Activated naive CD8-positive, alpha-beta T cell treated with anti-CD3 and anti-CD28 coated beads, Interleukin-2, amount 50 U/mL, for 24 hours (primary cell): ENCODE results near the gene PLEKHA6.

Source experiments
- ATAC-seq: fragments of 150-1000 bp; cut with Tn5 transposase; one replicate; pipeline ENCODE4 v1.10.0; 2021
- DNase-seq: peaks from one replicate; pipeline ENCODE4 v3.0.0; 2021
- H3K27ac Mint-ChIP-seq: one replicate; pipeline ENCODE4 v1.8.0; 2021; ENCODE audit warnings: mild to moderate bottlenecking, mixed read lengths
- H3K27me3 Mint-ChIP-seq: one replicate; pipeline ENCODE4 v1.8.0; 2021; ENCODE audit warnings: mixed read lengths
- H3K36me3 Mint-ChIP-seq: one replicate; pipeline ENCODE4 v1.8.0; 2021; ENCODE audit warnings: low read depth, mixed read lengths
- H3K4me1 Mint-ChIP-seq: one replicate; pipeline ENCODE4 v1.8.0; 2021; ENCODE audit warnings: mixed read lengths
- H3K4me3 Mint-ChIP-seq: one replicate; pipeline ENCODE4 v1.8.0; 2021; ENCODE audit warnings: mild to moderate bottlenecking, moderate library complexity, mixed read lengths
- H3K9me3 Mint-ChIP-seq: one replicate; pipeline ENCODE4 v1.8.0; 2021; ENCODE audit warnings: mixed read lengths

Gene PLEKHA6

GRCh38 chr1:204190212-204191211 is 169.2 kb downstream of the PLEKHA6 start:
- ATAC-seq (peak; percentile 39), DNase-seq (peak; percentile 17)
- peaks cover 34% of the 10 kb centered on the region for H3K27me3 Mint-ChIP-seq
- peak overlapping the region; percentile 19 for H3K4me3 Mint-ChIP-seq
- H3K9me3 Mint-ChIP-seq: no peaks in the 10 kb centered on the region
- H3K36me3 Mint-ChIP-seq: no peaks in the 10 kb centered on the region
- H3K27ac Mint-ChIP-seq: no peak overlapping the region
- peaks cover 20% of the 10 kb centered on the region for H3K4me1 Mint-ChIP-seq

DNA sequence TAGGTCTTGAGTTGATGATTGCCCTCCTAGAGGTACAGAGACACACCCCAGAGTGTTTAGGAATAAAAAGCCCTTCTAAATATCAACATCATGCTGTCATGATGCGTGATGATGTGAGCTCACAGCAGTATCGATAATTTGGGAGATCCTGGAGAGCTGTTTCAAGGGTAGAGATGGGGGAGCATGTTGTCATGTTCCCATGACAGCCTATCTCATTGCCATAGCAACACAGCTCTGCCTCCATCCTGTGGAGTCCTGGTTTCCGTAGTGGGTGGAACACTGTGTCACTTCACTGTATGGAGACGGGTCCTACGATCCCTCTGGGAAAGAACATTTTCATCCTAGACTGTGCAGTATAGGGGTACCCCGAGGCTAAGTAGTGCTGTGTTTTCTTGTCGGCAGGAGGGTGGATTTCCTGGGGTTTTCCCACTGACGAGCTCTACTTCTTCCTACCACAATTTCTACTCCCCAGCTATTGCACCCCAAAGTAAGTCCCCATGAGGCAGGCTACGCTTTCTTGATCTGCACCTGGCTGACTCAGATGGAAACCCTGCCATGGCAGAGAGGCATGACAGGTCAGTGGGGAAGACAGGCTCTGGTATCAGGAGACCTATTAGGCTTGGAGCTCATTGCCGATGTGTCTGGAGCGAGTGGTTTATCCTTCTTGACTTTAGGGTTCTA is 170.6 kb downstream of the PLEKHA6 start:
- H3K27ac Mint-ChIP-seq: no peak overlapping the region
- H3K4me1 Mint-ChIP-seq: peaks cover 16% of the 10 kb centered on the region
- no peaks in the 10 kb centered on the region for H3K9me3 Mint-ChIP-seq
- no peaks in the 10 kb centered on the region for H3K36me3 Mint-ChIP-seq
- H3K4me3 Mint-ChIP-seq: no peak overlapping the region
- DNase-seq (no peak), ATAC-seq (peak; percentile 33)
- peaks cover 41% of the 10 kb centered on the region for H3K27me3 Mint-ChIP-seq

- H3K27me3 Mint-ChIP-seq: peaks cover 38% of the 10 kb centered on the region
- H3K4me3 Mint-ChIP-seq: no peak overlapping the region
- no peak for ATAC-seq
Observed at GRCh38 chr1:204186597-204186996, 173.1 kb downstream of the PLEKHA6 start.

GRCh38 chr1:204181116-204181515 is 178.6 kb downstream of the PLEKHA6 start:
- DNase-seq (no peak), ATAC-seq (no peak)
- H3K36me3 Mint-ChIP-seq: no peaks in the 10 kb centered on the region
- H3K4me3 Mint-ChIP-seq: no peak overlapping the region
- H3K9me3 Mint-ChIP-seq: no peaks in the 10 kb centered on the region
- H3K4me1 Mint-ChIP-seq: no peaks in the 10 kb centered on the region
- peaks cover 7% of the 10 kb centered on the region for H3K27me3 Mint-ChIP-seq
- no peak overlapping the region for H3K27ac Mint-ChIP-seq

More at GRCh38 chr1:204186597-204186996, 173.1 kb downstream of the PLEKHA6 start:
- peaks cover 16% of the 10 kb centered on the region for H3K4me1 Mint-ChIP-seq
- no peaks in the 10 kb centered on the region for H3K36me3 Mint-ChIP-seq
- H3K9me3 Mint-ChIP-seq: no peaks in the 10 kb centered on the region
- no peak for DNase-seq
- H3K27ac Mint-ChIP-seq: no peak overlapping the region

DNA sequence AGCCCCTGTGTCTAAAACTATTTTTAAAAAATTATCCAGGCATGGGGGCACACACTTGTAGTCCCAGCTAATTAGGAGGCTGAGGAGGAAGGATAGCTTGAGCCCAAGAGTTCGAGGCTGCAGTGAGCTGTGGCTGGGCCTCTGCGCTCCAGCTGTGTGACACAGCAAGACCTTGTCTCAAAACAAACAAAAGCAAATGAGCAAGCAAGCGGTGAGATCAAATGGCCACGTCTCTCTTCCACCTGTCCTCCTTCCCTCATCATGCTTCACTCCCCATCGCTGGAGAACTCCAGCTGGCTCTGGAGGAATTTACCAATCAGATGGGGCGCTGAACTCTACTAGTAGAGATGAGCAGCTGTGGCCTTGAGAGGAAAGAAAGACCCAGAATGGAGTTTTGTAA is 179.6 kb downstream of the PLEKHA6 start:
- no peaks in the 10 kb centered on the region for H3K4me1 Mint-ChIP-seq
- no peaks in the 10 kb centered on the region for H3K36me3 Mint-ChIP-seq
- no peak overlapping the region for H3K27ac Mint-ChIP-seq
- no peak overlapping the region for H3K4me3 Mint-ChIP-seq
- H3K9me3 Mint-ChIP-seq: no peaks in the 10 kb centered on the region
- DNase-seq (no peak), ATAC-seq (no peak)
- H3K27me3 Mint-ChIP-seq: peaks cover 7% of the 10 kb centered on the region

- H3K27ac Mint-ChIP-seq: no peak overlapping the region
- DNase-seq (no peak), ATAC-seq (no peak)
- H3K36me3 Mint-ChIP-seq: no peaks in the 10 kb centered on the region
- peaks cover 1% of the 10 kb centered on the region for H3K27me3 Mint-ChIP-seq
- H3K4me3 Mint-ChIP-seq: no peak overlapping the region
- H3K9me3 Mint-ChIP-seq: no peaks in the 10 kb centered on the region
- no peaks in the 10 kb centered on the region for H3K4me1 Mint-ChIP-seq
Observed at GRCh38 chr1:204178487-204179281, 181.0 kb downstream of the PLEKHA6 start.

DNA sequence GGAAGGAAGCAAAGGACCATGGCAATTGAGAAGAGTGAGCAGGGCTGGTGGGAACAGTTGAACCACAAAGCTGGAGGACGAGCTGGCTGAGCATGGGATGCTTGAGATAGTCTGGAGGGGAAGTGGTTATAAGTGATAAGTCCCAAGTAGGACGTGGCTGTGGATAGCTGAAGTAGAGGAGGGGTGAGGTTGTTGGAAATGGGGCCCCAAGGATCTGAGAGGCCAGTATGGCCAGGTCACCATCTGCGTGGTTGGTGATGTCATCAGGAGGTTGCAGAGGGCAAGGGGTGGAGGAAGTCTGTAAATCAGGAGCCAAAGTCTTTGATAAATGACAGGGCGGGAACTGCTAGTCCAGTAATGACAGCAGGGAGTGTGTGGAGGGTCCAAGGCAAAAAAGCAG is 182.6 kb downstream of the PLEKHA6 start:
- H3K4me3 Mint-ChIP-seq: no peak overlapping the region
- peaks cover 2% of the 10 kb centered on the region for H3K27me3 Mint-ChIP-seq
- H3K36me3 Mint-ChIP-seq: no peaks in the 10 kb centered on the region
- H3K27ac Mint-ChIP-seq: no peak overlapping the region
- no peak for ATAC-seq
- no peaks in the 10 kb centered on the region for H3K4me1 Mint-ChIP-seq
- peaks cover 2% of the 10 kb centered on the region for H3K9me3 Mint-ChIP-seq
- DNase-seq: no peak

- Mint-ChIP-seq H3K4me3 (no peak overlapping the region), H3K27ac (no peak overlapping the region), H3K36me3 (peaks cover 7% of the 10 kb centered on the region), H3K9me3 (peaks cover 9% of the 10 kb centered on the region), H3K4me1 (no peaks in the 10 kb centered on the region), H3K27me3 (peaks cover 2% of the 10 kb centered on the region)
- ATAC-seq (no peak), DNase-seq (no peak)
Observed at GRCh38 chr1:204176049-204176448, 183.7 kb downstream of the PLEKHA6 start.

- Mint-ChIP-seq H3K4me3 (no peak overlapping the region), H3K27ac (no peak overlapping the region), H3K27me3 (peaks cover 2% of the 10 kb centered on the region), H3K4me1 (no peaks in the 10 kb centered on the region), H3K36me3 (peaks cover 10% of the 10 kb centered on the region), H3K9me3 (peaks cover 19% of the 10 kb centered on the region)
- ATAC-seq (no peak), DNase-seq (no peak)
Observed at GRCh38 chr1:204174958-204175357, 184.8 kb downstream of the PLEKHA6 start.

- DNase-seq (no peak), ATAC-seq (no peak)
- Mint-ChIP-seq H3K27me3 (peaks cover 2% of the 10 kb centered on the region), H3K9me3 (peaks cover 31% of the 10 kb centered on the region), H3K4me3 (no peak overlapping the region), H3K36me3 (peaks cover 10% of the 10 kb centered on the region), H3K4me1 (no peaks in the 10 kb centered on the region), H3K27ac (no peak overlapping the region)
Observed at GRCh38 chr1:204172404-204173029, 187.2 kb downstream of the PLEKHA6 start.

DNA sequence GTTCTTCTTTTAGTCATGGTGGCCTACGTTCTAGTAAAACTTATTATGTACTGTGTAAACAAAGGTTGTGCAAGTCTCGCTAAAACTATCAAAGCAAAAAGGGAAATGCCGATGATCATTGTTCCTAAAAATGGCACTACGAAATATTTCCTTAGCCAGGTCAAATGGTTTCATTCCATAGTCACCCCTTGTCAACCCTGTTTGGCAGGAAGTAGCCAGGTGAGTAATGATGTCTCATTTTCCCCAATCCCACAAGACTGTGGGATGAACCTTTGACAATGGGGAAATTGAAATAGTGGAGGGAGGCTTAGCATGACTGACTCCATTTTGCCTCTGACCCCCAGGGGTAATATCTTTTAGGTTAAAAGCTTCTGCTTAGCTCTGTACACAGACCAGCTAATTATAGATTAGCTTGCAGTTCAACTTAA is 188.0 kb downstream of the PLEKHA6 start:
- Mint-ChIP-seq H3K27me3 (peaks cover 2% of the 10 kb centered on the region), H3K4me3 (no peak overlapping the region), H3K4me1 (no peaks in the 10 kb centered on the region), H3K36me3 (peaks cover 10% of the 10 kb centered on the region), H3K27ac (no peak overlapping the region), H3K9me3 (peaks cover 35% of the 10 kb centered on the region)
- DNase-seq (no peak), ATAC-seq (no peak)

- no peak overlapping the region for H3K27ac Mint-ChIP-seq
- peaks cover 35% of the 10 kb centered on the region for H3K9me3 Mint-ChIP-seq
- no peaks in the 10 kb centered on the region for H3K4me1 Mint-ChIP-seq
- no peak overlapping the region for H3K4me3 Mint-ChIP-seq
- H3K36me3 Mint-ChIP-seq: peaks cover 10% of the 10 kb centered on the region
- ATAC-seq (no peak), DNase-seq (no peak)
- peaks cover 2% of the 10 kb centered on the region for H3K27me3 Mint-ChIP-seq
Observed at GRCh38 chr1:204170494-204171155, 189.1 kb downstream of the PLEKHA6 start.

DNA sequence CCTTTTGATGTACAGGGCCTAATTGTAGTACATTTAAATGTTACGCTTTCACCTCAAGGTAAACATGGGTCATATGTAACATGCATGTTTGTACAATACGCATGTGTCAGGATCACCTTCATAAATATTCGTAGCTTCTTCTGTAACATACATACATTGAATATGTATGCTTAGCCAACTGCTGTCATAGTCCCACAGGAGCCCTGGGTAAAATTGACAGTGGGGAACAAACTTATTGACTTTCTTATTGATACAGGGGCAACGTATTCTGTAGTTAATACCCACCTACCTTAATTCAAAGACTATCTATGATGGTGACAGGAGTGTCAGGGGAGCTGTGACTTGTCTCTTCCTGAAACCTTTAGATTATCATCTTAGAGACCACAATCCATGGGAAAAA is 189.9 kb downstream of the PLEKHA6 start:
- peaks cover 2% of the 10 kb centered on the region for H3K27me3 Mint-ChIP-seq
- ATAC-seq: no peak
- H3K36me3 Mint-ChIP-seq: peaks cover 10% of the 10 kb centered on the region
- H3K4me1 Mint-ChIP-seq: no peaks in the 10 kb centered on the region
- no peak overlapping the region for H3K27ac Mint-ChIP-seq
- no peak overlapping the region for H3K4me3 Mint-ChIP-seq
- DNase-seq: no peak
- H3K9me3 Mint-ChIP-seq: peaks cover 35% of the 10 kb centered on the region
